Activated naive CD4-positive, alpha-beta T cell treated with anti-CD3 and anti-CD28 coated beads, Interleukin-2, amount 50 U/mL, for 72 hours (primary cell): Measurements from ENCODE around the gene CDC20B. TPM values are rescaled to one million over a fixed set of nuclear protein-coding genes. Genes with fewer than 3 reads are reported as not detected.
"Not testable (repeated sequence)": the region's sequence is repeated elsewhere in the genome, so short reads cannot be mapped to it uniquely, and the experiment has no call there.

Experiments used
- ATAC-seq, 2 donors: fragments of 150-1000 bp; cut with Tn5 transposase; 2 replicates each; pipeline ENCODE4 v1.10.0; 2021; ENCODE audit warnings: mild to moderate bottlenecking in 2 of 2, moderate library complexity in 2 of 2
- DNase-seq, 2 donors: peaks; one replicate each; pipeline ENCODE4 v3.0.0; 2021 to 2022; ENCODE audit warnings: low spot score in 2 of 2
- H3K27ac Mint-ChIP-seq, 2 donors: one replicate each; pipeline ENCODE4 v1.8.0; 2022; ENCODE audit warnings: mild to moderate bottlenecking in 2 of 2, mixed read lengths in 2 of 2
- H3K36me3 Mint-ChIP-seq, 2 donors: one replicate each; pipeline ENCODE4 v1.8.0; 2022; ENCODE audit warnings: mixed read lengths in 2 of 2
- H3K9me3 Mint-ChIP-seq, 2 donors: one replicate each; pipeline ENCODE4 v1.8.0; 2022; ENCODE audit warnings: mixed read lengths in 2 of 2
- total RNA-seq, 2 donors: library from RNA; stranded (reverse); gene quantifications; one replicate each; pipeline ENCODE4 v1.2.3, GENCODE V29; 2022

CDC20B gene
- total RNA-seq, 2 donors from 2014 or later = not detected

DNA sequence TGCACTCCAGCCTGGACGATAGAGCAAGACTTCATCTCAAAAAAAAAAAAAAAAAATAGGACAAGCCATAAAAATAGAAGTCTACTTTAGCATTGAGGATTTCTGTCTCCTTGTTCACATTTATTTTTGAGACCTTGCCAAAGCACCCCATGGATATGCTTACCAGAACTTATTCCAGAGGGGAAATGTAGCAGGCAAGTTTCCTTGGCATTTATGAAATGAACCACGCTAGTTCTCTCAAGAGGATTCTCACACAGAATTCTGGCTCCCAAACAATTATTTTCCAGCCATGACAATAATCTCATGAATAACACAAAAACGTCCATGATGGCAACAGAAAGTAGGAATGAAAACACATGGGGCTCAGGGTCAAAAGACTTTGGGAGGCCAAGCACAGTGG lies 36.5 kb downstream of the CDC20B start:
- Mint-ChIP-seq H3K9me3 (peaks cover 7 to 10% of the 10 kb centered on the region in 2 donors), H3K27ac (no peak overlapping the region), H3K36me3 (peaks cover 0 to 9% of the 10 kb centered on the region in 2 donors)
- no peak for DNase-seq
- ATAC-seq = no peak

DNA sequence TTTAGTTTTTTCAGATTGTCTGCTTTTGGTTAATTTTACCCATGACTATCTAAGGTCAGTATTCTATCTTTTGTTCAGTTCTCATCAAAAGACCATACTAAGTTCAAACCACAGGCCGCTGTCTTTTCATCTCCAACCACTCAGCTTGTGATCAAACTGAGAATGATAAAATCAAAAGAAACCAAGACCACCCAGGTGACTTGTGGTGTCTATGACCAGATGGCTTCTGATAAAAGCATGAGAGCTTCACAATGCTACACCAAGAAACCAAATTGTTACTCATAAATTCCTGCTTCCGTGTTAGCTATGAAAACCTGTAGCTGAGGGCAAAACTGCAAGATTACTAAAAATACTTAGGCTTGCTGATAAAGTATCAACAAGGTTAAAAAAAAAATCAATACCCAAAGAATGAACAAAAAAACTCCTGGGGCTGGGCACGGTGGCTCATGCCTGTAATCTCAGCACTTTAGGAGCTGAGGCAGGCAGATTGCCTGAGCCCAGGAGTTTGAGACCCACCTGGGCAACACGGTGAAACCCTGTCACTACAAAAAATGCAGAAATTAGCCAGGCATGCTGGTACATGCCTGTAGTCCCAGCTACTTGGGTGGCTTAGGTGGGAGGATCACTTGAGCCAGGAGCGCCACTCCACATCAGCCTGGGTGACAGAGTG lies 38.8 kb downstream of the CDC20B start:
- Mint-ChIP-seq H3K36me3 (peaks cover 9 to 16% of the 10 kb centered on the region in 2 donors), H3K9me3 (peaks cover 17 to 23% of the 10 kb centered on the region in 2 donors), H3K27ac (peak overlapping the region; percentile 4 to 60)
- peak; percentile 90 to 93 for ATAC-seq
- no peak for DNase-seq

DNA sequence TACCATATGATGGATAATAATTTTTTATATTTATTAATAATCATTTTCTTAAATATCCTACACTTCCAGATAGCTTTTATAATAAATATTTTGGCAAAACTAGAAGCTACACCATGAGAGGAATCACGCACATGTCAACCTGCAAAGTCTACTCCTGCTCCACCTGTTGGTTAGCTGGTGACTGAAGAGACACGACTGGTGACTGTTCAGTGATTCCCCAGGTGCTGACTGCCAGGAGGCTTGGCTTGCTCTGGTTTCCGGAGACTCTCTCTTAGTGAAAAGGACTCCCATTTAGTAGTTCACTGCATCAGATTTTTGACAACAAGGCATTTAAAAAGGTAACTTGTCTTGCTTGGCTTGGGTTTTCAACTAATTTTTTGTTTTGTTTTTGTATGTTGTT lies 49.6 kb downstream of the CDC20B start:
- H3K9me3 Mint-ChIP-seq = peaks cover 0 to 3% of the 10 kb centered on the region in 2 donors
- no peak for DNase-seq
- peaks cover 0 to 5% of the 10 kb centered on the region in 2 donors for H3K36me3 Mint-ChIP-seq
- no peak for ATAC-seq
- H3K27ac Mint-ChIP-seq = no peak overlapping the region

DNA sequence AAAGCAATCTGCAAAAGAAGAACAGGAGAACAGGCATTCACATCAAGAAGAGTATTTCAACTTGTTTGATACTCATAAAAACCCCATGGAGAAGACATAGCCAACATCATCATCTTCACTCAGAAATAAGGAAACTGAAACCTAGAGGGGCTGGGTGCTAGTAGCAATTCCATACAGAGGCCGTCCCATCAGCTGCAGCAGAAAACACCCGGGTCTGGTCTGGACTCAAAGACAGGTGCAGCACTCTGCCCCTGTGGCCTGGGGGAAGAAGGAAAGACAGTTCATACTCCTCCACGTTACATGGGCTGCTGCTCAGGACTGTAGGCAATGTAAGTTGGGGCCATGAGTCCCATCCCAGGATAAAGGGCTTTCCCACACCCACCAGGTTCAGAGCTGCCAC lies 58.9 kb downstream of the CDC20B start:
- DNase-seq = no peak
- no peak for ATAC-seq
- Mint-ChIP-seq H3K27ac (no peak overlapping the region), H3K36me3 (no peaks in the 10 kb centered on the region), H3K9me3 (no peaks in the 10 kb centered on the region)

DNA sequence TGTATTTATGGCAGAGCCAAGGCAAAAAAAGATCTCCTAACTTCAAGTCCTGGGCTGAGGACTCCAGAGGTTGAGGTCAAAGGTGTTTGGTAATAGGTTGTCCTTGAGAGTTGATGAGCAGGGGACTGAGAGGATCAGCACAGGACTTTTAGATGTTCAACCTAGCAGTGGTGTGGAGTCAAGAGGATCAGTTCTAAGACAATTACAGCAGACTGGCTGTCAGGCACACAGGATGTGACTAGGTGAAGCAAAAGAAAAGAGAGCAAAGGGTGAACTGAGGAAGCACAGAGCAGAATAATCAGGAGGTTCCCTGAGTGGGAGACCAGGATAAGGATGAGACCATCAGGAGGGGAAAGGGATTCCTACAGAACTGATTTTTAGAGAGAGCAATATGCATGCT lies 59.6 kb downstream of the CDC20B start:
- H3K9me3 Mint-ChIP-seq = no peaks in the 10 kb centered on the region
- no peaks in the 10 kb centered on the region for H3K36me3 Mint-ChIP-seq
- no peak overlapping the region for H3K27ac Mint-ChIP-seq
- no peak for ATAC-seq
- DNase-seq = no peak

DNA sequence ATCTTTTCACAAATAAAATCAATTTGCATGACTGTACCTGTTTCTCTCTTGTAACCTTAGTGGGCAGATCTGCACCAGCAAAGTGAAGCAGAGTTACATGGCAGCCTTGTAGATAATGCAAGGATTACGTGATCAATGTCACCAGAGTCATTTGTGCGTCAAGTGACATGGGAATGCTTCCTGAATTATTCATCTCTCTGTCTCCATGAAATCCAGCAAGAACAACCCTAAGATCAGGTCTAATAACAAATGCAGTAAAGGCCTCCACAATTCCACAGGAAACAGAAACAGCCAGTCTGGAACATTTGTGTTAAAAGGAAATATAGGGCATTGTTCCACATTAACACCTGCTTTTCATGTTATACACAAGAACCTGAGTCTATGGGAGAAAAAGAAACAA lies 62.8 kb downstream of the CDC20B start:
- no peak for DNase-seq
- Mint-ChIP-seq H3K9me3 (no peaks in the 10 kb centered on the region), H3K27ac (no peak overlapping the region), H3K36me3 (peaks cover under 1 to 6% of the 10 kb centered on the region in 2 donors)
- ATAC-seq = no peak

DNA sequence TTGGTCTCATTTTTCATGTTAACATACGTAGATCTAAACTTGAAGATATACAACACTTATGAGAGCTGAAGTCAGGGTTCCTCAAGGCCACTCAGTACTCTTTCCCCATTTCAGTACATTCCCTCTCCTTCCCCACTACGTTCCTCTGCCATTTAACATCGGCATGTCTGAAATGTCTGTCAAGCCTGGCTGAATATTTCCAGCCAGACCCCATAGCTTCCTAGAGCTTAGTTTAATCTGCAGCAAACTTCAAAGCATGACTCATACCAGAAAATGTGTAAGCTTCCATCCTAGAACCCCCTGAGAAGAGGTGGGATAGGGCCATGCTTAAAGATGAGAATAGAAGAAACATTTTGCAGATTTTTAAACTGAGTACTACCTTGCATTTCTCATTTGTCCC lies 64.3 kb downstream of the CDC20B start:
- H3K9me3 Mint-ChIP-seq = no peaks in the 10 kb centered on the region
- no peak overlapping the region for H3K27ac Mint-ChIP-seq
- peaks cover 5 to 6% of the 10 kb centered on the region in 2 donors for H3K36me3 Mint-ChIP-seq
- ATAC-seq (no peak), DNase-seq (no peak)

DNA sequence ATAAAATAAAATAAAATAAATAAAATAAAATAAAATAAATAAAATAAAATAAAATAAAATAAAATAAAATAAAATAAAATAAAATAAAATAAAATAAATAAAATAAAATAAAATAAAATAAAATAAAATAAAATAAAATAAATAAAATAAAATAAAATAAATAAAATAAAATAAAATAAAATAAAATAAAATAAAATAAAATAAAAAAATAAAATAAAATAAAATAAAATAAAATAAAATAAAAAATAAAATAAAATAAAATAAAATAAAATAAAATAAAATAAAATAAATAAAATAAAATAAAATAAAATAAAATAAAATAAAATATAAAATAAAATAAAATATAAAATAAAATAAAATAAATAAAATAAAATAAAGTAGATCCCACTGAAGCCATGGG lies 67.0 kb downstream of the CDC20B start:
- not testable (repeated sequence) for DNase-seq, H3K36me3 Mint-ChIP-seq, H3K9me3 Mint-ChIP-seq, ATAC-seq, H3K27ac Mint-ChIP-seq

DNA sequence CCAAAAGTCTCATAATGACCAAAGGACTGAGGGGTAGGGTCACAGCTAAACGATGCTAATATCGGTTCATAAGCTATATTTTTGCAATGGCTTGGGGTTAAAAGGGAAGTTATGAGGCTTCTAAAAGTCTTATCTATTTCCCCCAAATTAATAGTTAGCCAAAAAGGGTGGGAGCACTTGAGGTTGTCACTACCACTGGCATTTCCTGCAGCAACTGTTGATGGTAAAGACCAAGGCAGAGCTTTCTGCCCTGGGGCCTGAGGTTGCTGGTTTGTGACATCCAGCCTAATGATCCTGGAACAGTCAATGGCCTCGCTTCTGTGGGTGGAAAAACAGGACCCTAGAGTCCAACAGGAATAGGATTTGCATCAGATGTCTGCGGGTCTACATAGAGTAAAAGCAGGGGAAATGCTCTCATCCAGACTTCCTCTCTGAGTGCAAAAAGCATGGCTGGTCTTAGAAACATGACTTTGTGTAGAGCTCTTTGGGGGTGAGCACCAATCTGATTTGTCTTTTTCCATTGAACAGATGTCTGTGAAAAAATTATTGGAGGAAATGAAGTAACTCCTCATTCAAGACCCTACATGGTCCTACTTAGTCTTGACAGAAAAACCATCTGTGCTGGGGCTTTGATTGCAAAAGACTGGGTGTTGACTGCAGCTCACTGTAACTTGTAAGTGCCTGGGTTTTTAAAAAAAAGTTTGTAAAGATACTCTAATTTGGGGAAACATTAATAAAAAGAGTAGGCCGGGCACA lies 67.9 kb downstream of the CDC20B start:
- H3K36me3 Mint-ChIP-seq = peaks cover 5 to 17% of the 10 kb centered on the region in 2 donors
- H3K27ac Mint-ChIP-seq = no peak overlapping the region
- ATAC-seq = no peak
- no peak for DNase-seq
- H3K9me3 Mint-ChIP-seq = peaks cover 4 to 10% of the 10 kb centered on the region in 2 donors

DNA sequence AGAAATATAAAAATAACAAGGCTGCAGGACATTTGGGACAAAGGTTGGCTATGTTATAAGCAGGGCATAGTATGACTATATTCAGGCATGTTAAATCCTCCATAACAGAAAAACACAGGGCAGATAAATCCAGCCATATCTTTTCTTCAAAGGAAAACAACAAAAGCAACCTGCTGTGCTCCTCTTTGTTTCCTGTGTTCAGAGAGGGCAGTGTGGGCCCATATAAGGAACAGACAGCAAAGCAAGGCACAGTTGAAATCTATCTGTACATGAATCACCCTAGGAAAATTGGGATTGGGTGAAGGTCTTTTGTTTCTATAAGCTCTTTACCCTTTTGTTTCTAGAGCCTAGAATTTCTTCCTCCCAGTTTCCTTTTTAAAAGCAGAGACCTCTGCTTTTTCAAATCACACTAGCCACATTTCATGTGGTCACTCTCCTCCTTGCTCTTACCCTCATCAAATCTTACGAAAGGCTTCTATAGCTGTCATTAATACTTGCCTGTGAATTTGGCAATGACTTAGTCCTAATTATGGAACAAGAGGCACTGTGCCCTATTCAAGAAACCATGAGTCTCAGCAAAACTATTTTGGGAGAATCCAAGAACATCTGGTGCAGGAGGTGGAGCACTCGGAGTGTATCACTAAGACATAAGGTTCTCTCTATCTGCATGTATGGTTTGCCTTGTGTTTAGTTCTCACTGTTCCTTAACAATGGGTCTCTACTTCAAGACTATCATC lies 68.8 kb downstream of the CDC20B start:
- DNase-seq (no peak), ATAC-seq (no peak)
- H3K36me3 Mint-ChIP-seq = peaks cover 10 to 23% of the 10 kb centered on the region in 2 donors
- peaks cover 8 to 15% of the 10 kb centered on the region in 2 donors for H3K9me3 Mint-ChIP-seq
- H3K27ac Mint-ChIP-seq = no peak overlapping the region

DNA sequence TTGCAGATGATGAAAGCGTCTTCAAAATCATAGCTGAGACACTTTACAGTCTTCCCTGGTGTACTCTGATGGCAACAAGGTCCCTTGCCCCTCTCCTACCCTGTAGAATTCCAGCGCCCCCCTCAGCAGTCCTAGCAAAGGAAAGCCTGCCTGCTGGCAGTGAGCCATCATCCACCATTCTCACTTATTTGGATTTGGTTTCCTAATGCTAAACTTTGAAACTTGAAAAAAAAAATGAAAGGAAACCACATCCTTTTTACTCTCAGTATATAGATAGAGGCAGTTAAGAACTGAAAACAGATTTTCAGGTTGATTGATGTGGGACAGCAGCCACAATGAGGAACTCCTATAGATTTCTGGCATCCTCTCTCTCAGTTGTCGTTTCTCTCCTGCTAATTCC lies 70.6 kb downstream of the CDC20B start, which contains the start of gene GZMA:
Gene GZMA, plus strand, starts transcription at position 299 of the 400 bp plus-strand sequence. Its CDS starts 37 bp downstream, at position 336.
- Mint-ChIP-seq H3K36me3 (peaks cover 27 to 42% of the 10 kb centered on the region in 2 donors), H3K27ac (peak within 1 kb of the TSS; percentile 3 to 83), H3K9me3 (peaks cover 25 to 30% of the 10 kb centered on the region in 2 donors)
- DNase-seq (peak in 1 of 2 donors; percentile 31), ATAC-seq (peak; percentile 82 to 94)

DNA sequence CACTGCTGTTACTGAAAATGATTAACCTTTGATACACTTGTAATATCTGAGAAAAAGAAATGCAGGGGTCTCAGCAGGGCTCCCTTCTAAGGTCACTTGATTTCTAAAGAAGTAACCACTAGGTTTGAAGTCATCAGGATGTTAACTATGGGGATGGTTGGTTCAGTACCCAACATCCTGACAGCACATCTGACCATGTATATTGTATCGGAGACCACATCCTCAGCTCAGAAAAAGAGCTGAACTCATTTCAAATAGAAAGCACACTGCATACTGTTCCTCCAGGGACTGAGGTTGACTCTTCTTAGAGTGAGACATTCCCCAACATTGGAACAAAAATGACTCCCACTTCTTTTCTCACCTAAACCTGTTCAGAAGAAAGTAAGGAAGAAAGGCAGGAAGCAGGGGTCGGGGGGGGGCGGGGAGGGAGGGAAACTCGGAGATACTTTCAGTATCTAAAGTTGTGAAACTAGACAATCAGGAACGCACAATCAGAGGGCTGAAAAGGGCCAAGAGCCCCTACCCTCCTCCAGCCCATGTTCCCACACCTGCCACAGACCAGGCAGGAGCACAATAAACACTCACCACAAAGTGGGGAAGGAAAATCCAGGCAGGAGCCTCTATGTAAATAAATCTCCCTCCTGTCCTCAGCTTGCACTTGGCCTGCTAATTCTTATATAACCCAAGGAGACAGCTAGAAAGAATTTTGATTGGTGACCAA lies 71.3 kb downstream of the CDC20B start:
- Mint-ChIP-seq H3K36me3 (peaks cover 31 to 44% of the 10 kb centered on the region in 2 donors), H3K9me3 (peaks cover 27 to 31% of the 10 kb centered on the region in 2 donors), H3K27ac (peak overlapping the region in 1 of 2 donors; percentile 83)
- ATAC-seq (peak; percentile 71 to 85), DNase-seq (no peak)

DNA sequence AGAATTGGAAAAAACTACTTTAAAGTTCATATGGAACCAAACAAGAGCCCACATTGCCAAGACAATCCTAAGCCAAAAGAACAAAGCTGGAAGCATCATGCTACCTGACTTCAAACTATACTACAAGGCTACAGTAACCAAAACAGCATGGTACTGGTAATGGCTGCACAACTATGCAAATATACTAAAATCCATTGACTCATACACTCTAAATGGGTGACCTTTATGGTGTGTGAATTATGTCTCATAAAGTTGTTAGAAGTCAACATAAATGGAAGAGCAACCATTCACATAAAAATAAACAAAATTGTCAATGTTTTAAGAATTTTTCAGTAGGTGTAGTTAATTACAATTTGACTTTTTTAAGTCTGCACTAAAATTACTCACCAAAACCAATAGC lies 71.8 kb downstream of the CDC20B start:
- peaks cover 31 to 35% of the 10 kb centered on the region in 2 donors for H3K9me3 Mint-ChIP-seq
- not testable (repeated sequence) for DNase-seq
- ATAC-seq = peak; percentile 11 to 38

DNA sequence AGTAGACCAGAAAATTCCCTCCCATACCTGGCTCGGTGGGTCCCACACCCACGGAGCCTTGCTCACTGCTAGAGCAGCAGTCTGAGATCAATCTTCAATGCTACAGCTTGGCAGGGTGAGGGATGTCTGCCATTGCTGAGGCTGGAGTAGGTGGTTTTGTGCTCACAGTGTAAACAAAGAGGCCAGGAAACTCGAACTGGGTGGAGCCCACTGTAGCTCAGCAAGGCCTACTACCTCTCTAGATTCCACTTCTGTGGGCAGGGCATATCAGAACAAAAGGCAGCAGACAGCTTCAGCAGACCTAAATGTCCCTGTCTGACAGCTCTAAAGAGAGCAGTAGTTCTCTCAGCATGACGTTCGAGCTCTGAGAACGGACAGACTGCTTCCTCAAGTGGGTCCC lies 76.1 kb downstream of the CDC20B start:
- DNase-seq (no peak), ATAC-seq (no peak)
- Mint-ChIP-seq H3K36me3 (peaks cover 26 to 46% of the 10 kb centered on the region in 2 donors), H3K27ac (no peak overlapping the region), H3K9me3 (peaks cover 38 to 42% of the 10 kb centered on the region in 2 donors)

More for the DNA sequence above, 71.8 kb downstream of the CDC20B start:
- H3K36me3 Mint-ChIP-seq = peaks cover 31 to 44% of the 10 kb centered on the region in 2 donors
- H3K27ac Mint-ChIP-seq = peak overlapping the region in 1 of 2 donors; percentile 83

DNA sequence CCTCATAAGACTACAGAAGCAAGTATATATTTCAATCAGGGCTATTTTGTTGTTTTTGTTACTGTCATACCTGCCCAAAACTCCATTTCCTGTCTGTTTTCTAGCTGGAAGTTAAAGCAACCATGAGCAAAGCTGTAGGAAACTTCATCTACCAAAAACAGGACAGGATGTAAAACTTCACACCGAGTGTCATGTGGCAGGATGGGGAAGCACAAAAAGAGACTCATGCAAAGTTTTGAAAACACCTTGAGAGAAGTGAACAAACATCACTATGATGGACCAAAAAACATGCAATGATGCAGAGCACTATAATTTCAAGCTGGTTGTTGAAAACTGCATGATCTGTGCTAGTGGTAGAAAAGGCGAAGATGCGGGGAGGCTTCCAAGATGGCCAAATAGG lies 76.8 kb downstream of the CDC20B start:
- no peak overlapping the region for H3K27ac Mint-ChIP-seq
- ATAC-seq (peak in 1 of 2 donors; percentile 64), DNase-seq (no peak)

DNA sequence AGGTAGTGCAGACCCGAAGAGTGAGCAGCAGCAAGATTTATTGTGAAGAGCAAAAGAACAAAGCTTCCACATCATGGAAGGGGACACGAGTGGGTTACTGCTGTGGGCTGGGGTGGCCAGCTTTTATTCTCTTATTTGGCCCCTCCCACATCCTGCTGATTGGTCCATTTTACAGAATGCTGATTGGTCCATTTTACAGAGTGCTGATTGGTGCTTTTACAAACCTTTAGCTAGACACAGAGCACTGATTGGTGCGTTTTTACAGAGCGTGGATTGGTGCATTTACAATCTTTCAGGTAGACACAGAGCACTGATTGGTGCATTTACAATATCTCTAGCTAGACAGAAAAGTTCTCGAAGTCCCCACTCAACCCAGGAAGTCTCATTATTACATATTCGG lies 82.0 kb downstream of the CDC20B start:
- peaks cover 19 to 24% of the 10 kb centered on the region in 2 donors for H3K9me3 Mint-ChIP-seq
- H3K27ac Mint-ChIP-seq, DNase-seq, ATAC-seq: not testable (repeated sequence)
- peaks cover 11 to 12% of the 10 kb centered on the region in 2 donors for H3K36me3 Mint-ChIP-seq

More for the DNA sequence above, 76.8 kb downstream of the CDC20B start:
- peaks cover 38 to 47% of the 10 kb centered on the region in 2 donors for H3K9me3 Mint-ChIP-seq
- peaks cover 26 to 45% of the 10 kb centered on the region in 2 donors for H3K36me3 Mint-ChIP-seq
